ELR (cell line): ENCODE results near the gene ZNF487.
"Not testable (repeated sequence)": the region's sequence is repeated elsewhere in the genome, so short reads cannot be mapped to it uniquely, and the experiment has no call there.

Source experiments
- DNase-seq: peaks from one replicate; pipeline ENCODE4 v3.0.0-alpha.2; 2015; ENCODE audit warnings: low read depth

ZNF487 gene

DNA sequence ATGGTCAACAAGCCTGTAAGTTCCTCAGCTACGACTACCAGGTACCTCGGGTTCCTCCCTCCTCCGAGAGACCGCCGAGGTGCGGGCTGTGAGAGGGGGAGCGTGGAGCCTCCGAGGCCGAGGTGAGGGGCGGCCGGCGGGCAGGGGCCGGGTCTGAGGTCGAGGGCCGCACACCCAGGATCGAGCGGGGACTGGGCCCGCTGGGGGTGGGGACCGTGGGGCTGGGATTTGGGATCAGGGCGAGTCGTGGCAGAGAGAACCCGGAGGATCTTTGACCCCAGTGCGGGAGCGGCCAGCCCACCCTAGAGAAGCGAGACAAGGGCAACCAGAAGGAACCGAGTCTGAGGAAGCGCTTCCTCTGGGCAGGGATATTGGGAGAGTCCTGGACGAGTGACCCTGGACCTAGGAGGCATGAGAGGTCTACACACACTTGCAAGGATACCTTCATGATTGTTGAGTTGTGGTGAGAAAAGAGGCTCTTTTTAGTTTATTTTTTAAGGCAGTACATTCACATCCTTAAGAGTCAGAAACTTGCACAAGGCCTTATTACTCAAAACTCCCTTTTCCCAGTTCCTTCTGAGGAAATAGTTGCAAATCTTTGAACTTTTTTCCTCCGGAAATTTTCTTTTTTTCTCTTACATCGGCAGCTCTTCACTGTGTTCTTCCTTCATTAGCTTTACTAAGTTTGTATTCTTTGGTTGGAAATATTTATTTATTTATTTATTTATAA, 395 bp downstream of the ZNF487 start:
- peak; percentile 22 for DNase-seq

DNA sequence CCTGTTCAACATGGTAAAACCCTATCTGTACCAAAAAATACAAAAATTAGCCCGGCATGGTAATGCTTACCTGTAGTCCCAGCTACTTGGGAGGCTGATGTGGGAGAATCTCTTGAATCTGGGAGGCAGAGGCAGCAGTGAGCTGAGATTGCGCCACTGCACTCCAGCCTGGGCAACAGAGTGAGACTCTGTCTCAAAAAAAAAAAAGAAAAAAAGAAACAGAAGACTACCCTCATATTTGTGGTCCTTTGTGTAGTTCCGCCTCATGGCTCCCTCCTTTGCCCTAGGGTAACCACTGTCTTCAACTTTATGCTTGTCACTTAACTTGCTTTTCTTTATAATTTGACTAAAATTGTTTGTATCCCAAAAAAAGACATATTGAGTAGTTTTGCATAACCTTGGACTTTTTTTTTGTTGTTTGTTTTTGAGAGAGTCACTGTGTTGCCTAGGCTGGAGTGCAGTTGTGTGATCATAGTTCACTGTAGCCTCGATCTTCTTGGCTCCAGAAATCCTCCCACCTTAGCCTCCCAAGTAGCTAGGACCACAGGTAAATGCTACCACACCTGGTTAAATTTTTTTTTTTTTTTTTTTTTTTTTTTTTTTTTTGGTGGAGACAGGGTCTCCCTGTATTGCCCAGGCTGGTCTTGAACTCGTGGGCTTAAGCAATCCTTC, 3.7 kb downstream of the ZNF487 start:
- DNase-seq: no peak

DNA sequence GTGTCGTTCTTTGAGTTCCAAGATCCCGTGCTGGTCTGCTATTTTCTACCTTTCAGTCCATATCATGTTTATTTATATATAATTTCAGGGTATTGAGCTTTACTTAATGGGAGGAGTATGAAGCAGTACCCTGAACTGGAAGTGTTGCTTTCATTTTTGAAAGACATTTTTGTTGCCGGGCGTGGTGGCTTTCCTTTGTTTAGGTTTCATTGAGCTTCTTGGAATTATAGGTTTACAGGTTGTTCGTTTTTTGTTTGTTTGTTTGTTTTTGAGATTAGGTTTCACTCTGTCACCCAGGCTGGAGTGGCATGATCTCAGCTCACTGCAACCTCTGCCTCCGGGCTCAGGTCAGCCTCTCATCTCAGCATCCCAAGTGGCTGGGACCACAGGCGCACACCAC, 7.4 kb downstream of the ZNF487 start:
- no peak for DNase-seq

DNA sequence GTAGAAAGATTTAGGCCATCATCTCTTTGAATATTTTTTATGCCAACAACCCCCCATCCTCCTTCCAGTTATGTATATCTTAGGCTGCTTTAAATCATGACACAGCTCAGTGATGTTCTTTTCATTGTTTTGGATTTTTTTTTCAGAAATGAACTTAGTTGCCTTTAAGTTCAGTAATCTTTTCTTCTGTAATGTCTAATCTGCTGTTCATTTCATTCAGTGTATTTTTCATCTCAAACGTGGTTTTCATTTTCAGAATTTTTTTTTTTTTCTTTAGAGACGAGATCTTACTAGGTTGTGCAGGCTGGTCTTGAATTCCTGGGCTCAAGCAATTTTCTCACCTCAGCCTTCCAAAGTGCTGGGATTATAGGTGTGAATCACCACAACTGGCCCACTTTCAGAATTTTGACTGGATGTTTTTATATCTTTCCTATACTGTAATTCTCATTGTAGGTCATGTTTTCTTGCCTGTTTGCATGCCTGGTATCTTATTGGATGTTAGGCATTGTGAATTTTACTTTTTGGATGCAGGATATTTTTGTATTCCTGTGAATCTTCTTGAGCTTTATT, 8.1 kb downstream of the ZNF487 start:
- DNase-seq: no peak

DNA sequence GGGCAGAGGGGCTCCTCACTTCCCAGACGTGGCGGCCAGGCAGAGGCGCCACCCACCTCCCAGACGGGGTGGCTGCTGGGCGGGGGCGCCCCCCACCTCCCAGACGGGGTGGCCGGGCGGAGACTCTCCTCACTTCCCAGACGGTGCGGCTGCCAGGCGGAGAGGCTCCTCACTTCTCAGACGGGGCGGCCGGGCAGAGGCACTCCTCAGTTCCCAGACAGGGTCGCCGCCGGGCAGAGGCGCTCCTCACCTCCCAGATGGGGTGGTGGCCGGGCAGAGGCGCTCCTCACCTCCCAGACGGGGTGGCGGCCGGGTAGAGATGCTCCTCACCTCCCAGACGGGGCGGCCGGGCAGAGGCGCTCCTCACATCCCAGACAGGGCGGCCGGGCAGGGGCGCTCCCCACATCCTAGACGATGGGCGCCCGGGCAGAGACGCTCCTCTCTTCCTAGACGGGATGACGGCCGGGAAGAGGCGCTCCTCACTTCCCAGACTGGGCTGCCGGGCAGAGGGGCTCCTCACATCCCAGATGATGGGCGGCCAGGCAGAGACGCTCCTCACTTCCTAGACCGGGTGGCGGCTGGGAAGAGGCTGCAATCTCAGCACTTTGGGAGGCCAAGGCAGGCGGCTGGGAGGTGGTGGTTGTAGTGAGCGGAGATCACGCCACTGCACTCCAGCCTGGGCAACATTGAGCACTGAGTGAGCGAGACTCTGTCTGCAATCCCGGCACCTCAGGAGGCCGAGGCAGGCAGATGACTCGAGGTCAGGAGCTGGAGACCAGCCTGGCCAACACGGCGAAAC, 9.5 kb downstream of the ZNF487 start:
- not testable (repeated sequence) for DNase-seq

DNA sequence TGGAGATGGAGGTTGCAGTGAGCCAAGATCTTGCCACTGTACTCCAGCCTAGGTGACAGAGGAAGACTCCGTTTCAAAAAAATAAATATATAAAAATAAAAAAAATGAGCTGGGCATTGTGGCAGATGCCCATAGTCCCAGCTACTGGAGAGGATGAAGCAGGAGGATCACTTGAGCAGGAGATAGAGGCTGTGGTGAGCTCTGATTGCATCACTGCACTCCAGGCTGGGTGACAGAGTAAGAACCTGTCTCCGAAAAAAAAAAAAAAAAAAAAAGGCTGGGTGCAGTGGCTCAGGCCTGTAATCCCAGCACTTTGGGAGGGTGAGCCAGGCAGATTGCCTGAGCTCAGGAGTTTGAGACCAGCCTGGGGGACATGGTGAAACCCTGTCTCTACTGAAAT, 11.8 kb downstream of the ZNF487 start:
- DNase-seq: no peak

DNA sequence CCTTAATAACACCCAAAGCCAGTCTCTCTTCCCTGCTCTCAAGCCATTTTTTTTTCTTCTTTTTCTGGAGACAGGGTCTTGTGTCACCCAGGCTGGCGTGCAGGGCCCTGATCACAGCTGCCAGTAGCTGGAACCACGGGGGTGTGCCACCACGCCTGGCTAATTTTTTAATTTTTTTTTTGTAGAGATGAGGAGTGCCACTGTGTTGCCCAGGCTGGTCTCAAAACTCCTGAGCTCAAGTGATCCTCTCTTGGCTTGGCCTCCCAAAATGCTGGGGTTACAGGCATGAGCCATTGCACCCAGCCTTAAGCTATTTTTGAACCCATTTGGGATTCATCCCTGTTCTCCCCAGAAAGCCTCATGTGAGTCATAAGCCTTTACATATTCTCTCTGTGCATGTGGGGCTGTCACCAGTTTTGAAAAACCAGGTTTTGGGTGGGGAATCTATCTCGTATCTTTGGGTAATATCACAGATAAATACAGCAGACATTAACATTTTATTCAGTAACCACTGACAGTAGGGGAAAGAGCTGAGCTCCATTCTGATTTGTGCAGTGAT, 15.5 kb downstream of the ZNF487 start:
- peak; percentile 10 for DNase-seq

DNA sequence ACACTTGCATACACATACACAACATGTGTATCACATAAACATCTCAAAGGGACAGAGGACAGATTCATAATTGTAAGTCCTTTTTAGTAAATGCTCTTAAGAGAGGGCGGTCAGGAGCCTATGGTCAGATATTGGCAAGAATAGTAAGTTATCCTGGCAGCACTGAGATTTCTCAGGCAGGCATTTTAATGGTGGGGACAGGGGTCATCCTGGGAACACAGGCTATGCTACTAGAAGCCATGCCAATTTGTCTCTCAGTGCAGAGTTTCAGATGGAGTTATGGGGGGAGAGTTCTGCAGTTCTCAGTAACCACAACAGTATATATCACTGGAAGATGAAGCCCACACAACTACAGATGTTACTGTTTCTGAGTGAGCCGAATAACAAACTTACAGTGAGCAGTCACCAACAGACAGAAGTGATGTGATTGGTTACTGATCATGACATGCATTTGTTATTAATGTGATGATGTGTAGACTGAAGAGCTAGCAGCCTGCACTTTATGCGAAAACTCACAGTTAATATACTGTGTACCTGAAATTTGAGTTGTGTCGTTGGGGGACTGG, 16.4 kb downstream of the ZNF487 start:
- DNase-seq: no peak

DNA sequence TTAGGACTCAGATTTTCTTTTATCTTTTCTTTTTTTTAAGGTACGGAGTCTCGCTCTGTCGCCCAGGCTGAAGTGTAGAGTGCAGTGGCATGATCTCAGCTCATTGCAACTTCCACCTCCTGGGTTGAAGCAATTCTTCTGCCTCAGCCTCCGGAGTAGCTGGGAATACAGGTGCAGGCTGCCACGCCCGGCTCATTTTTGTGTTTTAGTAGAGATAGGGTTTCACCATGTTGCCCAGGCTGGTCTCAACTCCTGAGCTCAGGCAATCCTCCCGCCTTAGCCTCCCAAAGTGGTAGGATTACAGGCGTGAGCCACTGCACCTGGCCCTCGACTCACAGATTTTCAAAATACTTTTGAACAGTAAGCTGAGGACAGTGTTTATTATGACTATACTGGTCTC, 17.1 kb downstream of the ZNF487 start:
- not testable (repeated sequence) for DNase-seq

DNA sequence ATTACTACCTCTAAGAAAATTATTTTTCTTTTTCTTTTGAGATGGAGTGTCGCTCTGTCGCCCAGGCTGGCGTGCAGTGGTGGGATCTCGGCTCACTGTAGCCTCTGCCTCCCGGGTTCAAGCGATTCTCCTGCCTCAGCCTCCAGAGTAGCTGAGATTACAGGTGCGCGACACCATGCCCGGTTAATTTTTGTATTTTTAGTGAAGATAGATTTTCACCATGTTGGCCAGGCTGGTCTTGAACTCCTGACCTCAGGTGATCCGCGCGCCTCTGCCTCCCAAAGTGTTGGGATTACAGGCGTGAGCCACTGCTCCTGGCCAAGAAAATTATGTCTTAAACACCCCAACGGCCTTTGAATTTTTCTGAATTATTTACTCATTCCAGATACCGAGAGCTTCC, 19.6 kb downstream of the ZNF487 start:
- DNase-seq: not testable (repeated sequence)

DNA sequence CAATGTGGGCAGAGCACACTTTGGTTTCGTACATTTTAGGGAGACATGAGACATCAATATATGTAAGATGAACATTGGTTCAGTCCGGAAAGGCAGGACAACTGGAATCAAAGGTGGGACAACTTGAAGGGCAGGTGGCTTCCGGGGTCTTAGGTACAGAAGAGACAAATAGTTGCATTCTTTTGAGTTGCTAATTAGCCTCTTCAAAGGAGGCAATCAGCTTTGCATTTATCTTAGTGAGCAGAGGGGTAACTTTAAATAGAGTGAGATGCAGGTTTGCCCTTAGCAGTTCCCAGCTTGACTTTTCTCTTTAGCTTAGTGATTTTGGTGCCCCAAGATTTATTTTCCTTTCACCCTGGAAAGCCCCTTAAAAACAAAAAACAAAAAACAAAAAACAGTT, 21.3 kb downstream of the ZNF487 start:
- no peak for DNase-seq

DNA sequence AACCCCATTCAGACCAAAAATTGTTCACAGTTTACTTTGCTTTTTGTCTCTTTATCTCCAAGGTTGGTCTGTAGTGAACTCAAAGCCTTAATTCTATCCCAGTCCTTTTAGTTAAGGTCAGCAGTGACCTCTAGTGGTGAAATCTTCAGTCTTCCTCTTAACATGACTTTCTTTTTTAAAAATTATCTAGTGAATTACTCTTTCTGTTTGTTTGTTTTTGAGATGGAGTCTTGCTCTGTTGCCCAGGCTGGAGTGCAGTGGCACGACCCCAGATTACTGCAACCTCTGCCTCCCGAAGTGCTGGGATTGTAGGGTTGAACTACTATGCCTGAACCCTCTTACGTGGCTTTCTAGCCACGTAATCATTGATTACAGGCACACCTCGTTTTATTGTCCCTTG, 25.0 kb downstream of the ZNF487 start:
- peak; percentile 89 for DNase-seq

DNA sequence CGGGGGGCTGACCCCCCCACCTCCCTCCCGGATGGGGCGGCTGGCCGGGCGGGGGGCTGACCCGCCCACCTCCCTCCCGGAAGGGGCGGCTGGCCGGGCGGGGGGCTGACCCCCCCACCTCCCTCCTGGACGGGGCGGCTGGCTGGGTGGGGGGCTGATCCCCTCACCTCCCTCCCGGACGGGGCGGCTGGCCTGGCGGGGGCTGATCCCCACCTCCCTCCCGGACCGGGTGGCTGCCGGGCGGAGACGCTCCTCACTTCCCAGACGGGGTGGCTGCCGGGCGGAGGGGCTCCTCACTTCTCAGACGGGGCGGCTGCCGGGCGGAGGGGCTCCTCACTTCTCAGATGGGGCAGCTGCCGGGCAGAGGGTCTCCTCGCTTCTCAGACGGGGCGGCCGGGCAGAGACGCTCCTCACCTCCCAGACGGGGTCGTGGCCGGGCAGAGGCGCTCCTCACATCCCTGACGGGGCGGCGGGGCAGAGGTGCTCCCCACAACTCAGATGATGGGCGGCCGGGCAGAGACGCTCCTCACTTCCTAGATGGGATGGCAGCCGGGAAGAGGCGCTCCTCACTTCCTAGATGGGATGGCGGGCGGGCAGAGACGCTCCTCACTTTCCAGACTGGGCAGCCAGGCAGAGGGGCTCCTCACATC, 28.3 kb downstream of the ZNF487 start:
- DNase-seq: not testable (repeated sequence)

DNA sequence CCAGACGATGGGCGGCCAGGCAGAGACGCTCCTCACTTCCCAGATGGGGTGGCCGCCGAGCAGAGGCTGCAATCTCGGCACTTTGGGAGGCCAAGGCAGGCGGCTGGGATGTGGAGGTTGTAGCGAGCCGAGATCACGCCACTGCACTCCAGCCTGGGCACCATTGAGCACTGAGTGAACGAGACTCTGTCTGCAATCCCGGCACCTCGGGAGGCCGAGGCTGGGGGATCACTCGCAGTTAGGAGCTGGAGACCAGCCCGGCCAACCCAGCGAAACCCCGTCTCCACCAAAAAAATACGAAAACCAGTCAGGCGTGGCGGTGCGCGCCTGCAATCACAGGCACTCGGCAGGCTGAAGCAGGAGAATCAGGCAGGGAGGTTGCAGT, 28.8 kb downstream of the ZNF487 start:
- DNase-seq: not testable (repeated sequence)

DNA sequence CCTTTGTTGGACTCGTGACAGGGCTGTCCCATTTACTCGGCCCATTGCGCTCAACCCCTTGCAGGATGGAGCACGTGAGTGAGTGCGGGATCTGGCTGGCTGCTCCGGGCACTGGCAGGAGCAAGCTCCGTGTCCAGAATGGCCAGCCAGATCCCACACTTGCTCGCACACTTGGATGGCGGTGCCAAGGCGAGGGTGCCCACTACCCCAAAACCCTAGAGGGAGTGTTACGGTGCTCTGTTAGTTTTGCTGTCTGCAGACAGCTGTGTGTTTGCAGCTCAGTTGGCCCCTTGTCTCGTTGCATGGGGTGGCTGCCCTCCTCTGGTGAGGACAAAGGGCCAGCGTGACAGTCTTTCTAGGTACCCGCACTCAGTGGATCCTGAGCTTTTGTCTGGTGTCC, 34.2 kb downstream of the ZNF487 start:
- DNase-seq: no peak

DNA sequence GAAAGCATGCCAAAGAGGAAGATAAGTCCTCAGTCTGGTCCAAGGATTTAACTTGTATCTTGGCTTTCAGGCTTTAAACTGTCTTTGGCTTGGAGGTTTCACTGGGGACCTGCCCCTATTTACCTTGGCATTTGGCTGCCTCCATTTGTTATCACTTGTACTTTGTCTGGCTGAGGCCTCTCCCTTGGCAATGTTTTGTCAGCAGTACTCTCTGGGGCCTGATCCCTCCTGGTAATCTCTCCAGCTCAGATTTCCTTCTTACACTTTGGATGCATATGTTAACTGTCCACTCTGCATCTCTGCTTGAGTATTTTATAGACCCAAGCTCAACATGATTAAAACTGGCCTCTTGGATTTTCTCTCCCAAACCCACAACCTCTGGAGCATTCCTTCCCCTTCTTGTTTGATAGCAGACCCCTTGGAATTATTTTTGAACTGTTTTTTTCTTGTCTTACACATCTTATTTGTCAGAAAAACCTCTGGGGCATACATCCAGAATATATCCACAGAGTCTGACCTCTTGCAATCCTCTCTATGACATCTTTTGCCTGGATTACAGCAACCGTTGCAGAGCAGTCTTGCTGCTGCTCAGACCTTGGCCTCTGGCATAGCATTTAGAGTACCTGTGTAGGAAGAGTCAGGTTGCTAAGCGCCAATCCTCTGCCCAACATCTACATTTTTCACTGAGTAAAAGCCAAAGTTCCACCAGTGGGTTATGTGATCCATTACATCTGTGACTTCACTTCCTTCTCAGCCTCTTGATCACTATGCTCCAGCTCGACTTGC, 35.2 kb downstream of the ZNF487 start:
- DNase-seq: no peak

DNA sequence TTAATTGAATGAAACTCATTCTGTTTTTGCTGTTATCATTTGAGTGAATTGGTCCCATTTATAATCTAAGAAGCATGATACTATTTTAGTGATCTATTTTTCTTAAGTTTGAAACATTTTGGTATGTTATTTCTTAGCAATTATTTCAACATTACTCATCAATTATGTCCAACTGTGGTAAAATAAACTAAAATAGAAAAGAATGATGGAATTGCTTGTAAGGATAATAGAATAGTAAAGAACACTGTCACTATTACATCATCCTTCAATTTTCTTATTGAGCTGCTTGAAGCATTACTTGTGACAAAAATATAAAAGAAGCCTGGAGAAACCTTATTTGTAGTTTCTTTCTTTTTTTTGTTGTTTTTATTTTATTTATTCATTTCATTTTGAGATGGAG, 42.4 kb downstream of the ZNF487 start:
- peak; percentile 17 for DNase-seq

DNA sequence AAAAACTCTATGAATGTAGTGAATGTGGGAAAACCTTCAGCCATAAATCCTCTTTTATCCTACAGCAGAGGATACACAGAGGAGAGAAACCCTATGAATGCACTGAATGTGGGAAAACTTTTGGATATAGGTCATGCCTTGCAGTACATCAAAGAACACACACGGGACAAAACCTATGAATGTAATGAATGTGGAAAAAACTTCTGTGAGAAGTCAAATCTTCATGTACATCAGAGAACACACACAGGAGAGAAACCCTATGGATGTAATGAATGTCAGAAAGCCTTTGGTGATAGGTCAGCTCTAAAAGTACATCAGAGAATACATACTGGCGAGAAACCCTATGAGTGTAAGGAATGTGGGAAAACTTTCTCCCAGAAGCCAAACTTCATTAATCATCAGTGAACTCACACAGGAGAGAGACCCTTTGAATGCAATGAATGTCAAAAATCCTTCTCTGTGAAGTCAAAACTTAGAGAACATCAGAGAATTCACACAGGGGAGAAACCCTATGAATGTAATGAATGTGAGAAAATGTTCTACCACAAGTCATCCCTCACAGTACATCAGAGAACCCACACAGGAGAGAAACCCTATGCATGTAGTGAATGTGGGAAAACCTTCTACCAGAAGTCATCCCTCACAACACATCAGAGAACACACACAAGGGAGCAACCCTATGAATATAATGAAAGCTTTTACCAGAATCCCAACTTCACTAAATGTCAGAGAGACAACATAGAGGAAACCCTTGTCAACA, 45.6 kb downstream of the ZNF487 start:
- no peak for DNase-seq

DNA sequence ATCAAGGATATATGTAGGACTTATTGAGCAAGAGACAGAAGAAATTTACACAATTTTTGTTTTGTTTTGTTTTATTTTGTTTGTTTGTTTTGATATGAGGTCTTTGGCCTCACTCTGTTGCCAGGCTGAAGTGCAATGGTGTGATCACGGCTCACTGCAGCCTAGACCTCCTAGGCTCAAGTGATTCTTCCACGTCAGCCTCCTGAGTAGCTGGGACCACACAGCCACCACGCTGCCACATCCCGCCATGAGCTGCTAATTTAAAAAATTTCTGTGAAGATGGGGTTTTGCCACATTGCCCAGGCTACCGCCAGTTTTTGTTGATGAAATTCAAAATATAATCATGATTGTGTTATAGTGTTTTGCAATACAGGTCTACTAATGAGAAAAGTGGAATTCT, 54.9 kb downstream of the ZNF487 start:
- no peak for DNase-seq

DNA sequence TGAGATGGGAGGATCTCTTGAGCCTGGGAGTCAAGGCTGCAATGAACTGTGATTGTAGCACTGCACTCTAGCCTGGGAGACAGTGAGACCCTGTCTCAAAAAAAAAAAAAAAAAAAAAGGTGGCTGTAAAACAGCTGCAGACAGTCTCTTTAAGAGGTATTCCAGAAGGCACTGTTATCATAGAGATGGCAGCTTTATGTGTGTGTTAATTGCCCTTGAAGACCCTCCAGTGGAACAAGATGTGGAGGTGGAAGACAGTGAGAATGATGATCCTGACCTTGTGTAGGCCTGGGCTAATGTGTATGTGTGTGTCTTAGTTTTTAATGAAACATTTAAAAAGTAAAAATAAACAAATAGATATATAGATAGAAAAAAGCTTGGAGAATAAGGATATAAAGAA, 66.0 kb downstream of the ZNF487 start:
- no peak for DNase-seq
